Stimulated activated CD8-positive, alpha-beta memory T cell treated with anti-CD3 and anti-CD28 coated beads, Interleukin-4, amount 100 ng/mL, for 24 hours (primary cell): ENCODE data around the gene GAS7.

Experiments used
- DNase-seq: peaks from one replicate; pipeline ENCODE4 v3.0.0-alpha.2; 2020; ENCODE audit warnings: low read depth

GAS7 gene

GRCh38 chr17:9890124-9890523 lies 308.3 kb downstream of the GAS7 start:
- DNase-seq: no peak

- no peak for DNase-seq
Observed at GRCh38 chr17:9887508-9887907, 310.9 kb downstream of the GAS7 start.

GRCh38 chr17:9886141-9886930 lies 312.1 kb downstream of the GAS7 start:
- DNase-seq: no peak

GRCh38 chr17:9883451-9883850 lies 315.0 kb downstream of the GAS7 start:
- no peak for DNase-seq

- no peak for DNase-seq
Observed at GRCh38 chr17:9880582-9880999, 317.8 kb downstream of the GAS7 start.

GRCh38 chr17:9878786-9879525 lies 319.4 kb downstream of the GAS7 start:
- DNase-seq: no peak

- no peak for DNase-seq
Observed at GRCh38 chr17:9878356-9878755, 320.1 kb downstream of the GAS7 start.

- DNase-seq: no peak
Observed at GRCh38 chr17:9875441-9875840, 323.0 kb downstream of the GAS7 start.

- no peak for DNase-seq
Observed at GRCh38 chr17:9874722-9875121, 323.7 kb downstream of the GAS7 start.

GRCh38 chr17:9872852-9873251 lies 325.6 kb downstream of the GAS7 start:
- no peak for DNase-seq

- no peak for DNase-seq
Observed at GRCh38 chr17:9868552-9868951, 329.9 kb downstream of the GAS7 start.

- DNase-seq: no peak
Observed at GRCh38 chr17:9865586-9865985, 332.8 kb downstream of the GAS7 start.

GRCh38 chr17:9862949-9863348 lies 335.5 kb downstream of the GAS7 start:
- DNase-seq: no peak

GRCh38 chr17:9862220-9862619 lies 336.2 kb downstream of the GAS7 start:
- no peak for DNase-seq

- DNase-seq: no peak
Observed at GRCh38 chr17:9860851-9861250, 337.6 kb downstream of the GAS7 start.
